ENCODE results near the gene BCKDHA.

- no peak for TF ChIP-seq CTCF (IDR thresholded peaks at IDR 0.05; ENCODE audit: low read depth, low read length)
- TF ChIP-seq POLR2A (IDR thresholded peaks at IDR 0.05; ENCODE audit: extremely low read depth, insufficient read length), result no peak
- TF ChIP-seq MYC (IDR thresholded peaks at IDR 0.05; ENCODE audit: low read depth, low read length), result no peak
- TF ChIP-seq MAX (IDR thresholded peaks at IDR 0.05; ENCODE audit: low read depth, low read length), result no peak
Measured at GRCh38 chr19:41427647-41428480, 30.2 kb downstream of the BCKDHA start.
